Adrenal gland (tissue), 12 donors: ENCODE results near the gene CYP26B1. TPM values are rescaled to one million over a fixed set of nuclear protein-coding genes. Genes with fewer than 3 reads are reported as not detected.

Experiments used
- DNase-seq, 7 donors: peaks; one replicate each; pipeline ENCODE4 v3.0.0-alpha.2; 2019 to 2020
- H3K27ac ChIP-seq, 5 donors: fragments of 200-600 bp; sonication (generic) in 4 of 5; 1 replicate in 3 of 5; 2 replicates in 2 of 5; pipeline versions ENCODE4 v1.5.1 to v1.8.0; 2016 to 2020; ENCODE audit warnings: mild to moderate bottlenecking in 1 of 5
- H3K27me3 ChIP-seq: fragments of 200-600 bp; 2 replicates; pipeline ENCODE4 v1.8.0; 2021
- H3K36me3 ChIP-seq, 2 donors: fragments of 200-600 bp; replicated peaks in 1 of 2; 1 replicate in 1 of 2; 2 replicates in 1 of 2; pipeline versions ENCODE4 v1.5.1 to v1.8.0; 2018 to 2022
- H3K4me1 ChIP-seq, 2 donors: fragments of 200-600 bp; replicated peaks in 1 of 2; 1 replicate in 1 of 2; 2 replicates in 1 of 2; pipeline versions ENCODE4 v1.5.1 to v1.8.0; 2018 to 2021
- H3K4me3 ChIP-seq, 4 donors: fragments of 200-600 bp; sonication (generic) in 3 of 4; one replicate each; pipeline ENCODE4 v1.5.1; 2016 to 2018
- H3K9me3 ChIP-seq, 3 donors: fragments of 200-600 bp; sonication (generic) in 1 of 3; replicated peaks in 1 of 3; 1 replicate in 2 of 3; 2 replicates in 1 of 3; pipeline versions ENCODE4 v1.5.1 to v1.8.0; 2016 to 2021
- POLR2A ChIP-seq, 2 donors: fragments of 450-650 bp; IDR thresholded peaks; one replicate each; pipeline ENCODE4 v1.6.1; 2017; ENCODE audit warnings: antibody characterized with exemption in 2 of 2, mild to moderate bottlenecking in 2 of 2, moderate library complexity in 1 of 2
- WGBS, 4 donors: extraction: QIAGEN DNeasy Blood & Tissue Kit in 2 of 4; methylation state at CpG; one replicate each; pipeline versions ENCODE4 v1.1.5 to v1.1.7; 2013 to 2017; 5-methylcytosine and 5-hydroxymethylcytosine counted together
- intact Hi-C, 2 donors: fragments of 100-400 bp; cut with DNase I; formaldehyde crosslinking; loops; one replicate each; pipeline versions ENCODE4 v1.14.1 to v1.15.0; 2022 to 2023
- polyA plus RNA-seq, 3 donors: library from polyadenylated mRNA; stranded (reverse); fragments of 200-250 nt in 2 of 3; fragments of 350-450 nt in 1 of 3; fragmentation: Illumina TruSeq in 1 of 3; extraction: RNeasy Lipid Tissue Mini Kit (QIAGEN cat#74804) in 1 of 3; gene quantifications; one replicate each; pipeline ENCODE4 v1.2.3, GENCODE V29; 2013 to 2014
- total RNA-seq, 9 donors: library from RNA; depleted of rRNA in 4 of 9; stranded (reverse); fragments of >200 nt in 4 of 9; fragments of 120-200 nt in 1 of 9; fragmentation: NEBNext Ultra II Directional in 1 of 9; extraction: Animal tissue kit (Norgen Biotek cat#: 25700) in 1 of 9; gene quantifications; one replicate each; pipeline versions ENCODE4 v1.1.0 to v1.2.4, GENCODE V29; 2013 to 2023
- TF ChIP-seq, protein P1 (sequence below), 6 experiments: fragments of 450-650 bp in 4 of 6; fragments of 200-600 bp in 2 of 6; sonication (generic) in 1 of 6; IDR thresholded peaks; 1 replicate in 5 of 6; 2 replicates in 1 of 6; pipeline versions ENCODE4 v1.5.1 to v1.8.0; 2016 to 2021; ENCODE audit warnings: antibody characterized with exemption in 6 of 6, mild to moderate bottlenecking in 2 of 6, moderate library complexity in 1 of 6
- donor health status: healthy with polysubstance abuse.
- donor health status: Bipolar disorder and iron deficiency.
- donor health status: DM: yes; HTN: yes; CAD: no.
- donor health status: DM: no; HTN: no; CAD: no.
- donor health status: DM: no; HTN: no; CAD: no.
- donor health status: DM: yes; HTN: yes; CAD: no.

CYP26B1 gene
- total and polyA plus RNA-seq, 12 donors, result 0.53 to 30.3 (median 10.7) TPM

DNA sequence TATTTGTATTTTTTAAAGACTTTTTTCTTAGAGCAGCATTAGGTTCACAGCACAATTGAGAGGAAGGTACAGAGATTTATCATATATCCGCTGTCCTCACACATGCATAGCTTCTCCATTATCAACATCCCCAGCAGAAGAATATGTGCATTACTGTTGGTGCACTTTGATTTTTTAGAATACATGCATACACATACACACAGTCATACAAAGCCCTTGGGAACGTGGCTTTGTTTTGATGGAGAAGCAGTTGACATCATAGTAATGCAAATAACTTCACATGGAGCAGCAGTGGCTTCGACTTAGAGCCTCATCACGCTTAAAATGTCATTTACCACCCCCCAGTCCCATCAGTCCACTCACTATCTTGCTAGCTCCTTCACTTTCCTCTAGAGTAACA lies 26.5 kb downstream of the CYP26B1 start:
- DNase-seq, result no peak
- no peaks in the 10 kb centered on the region for H3K4me1 ChIP-seq
- H3K27ac ChIP-seq, result no peak overlapping the region
- intact Hi-C loops, result no loop called here
- H3K36me3 ChIP-seq, result no peaks in the 10 kb centered on the region
- TF ChIP-seq POLR2A (IDR thresholded peaks at IDR 0.05), result no peak
- TF ChIP-seq, protein P1, sequence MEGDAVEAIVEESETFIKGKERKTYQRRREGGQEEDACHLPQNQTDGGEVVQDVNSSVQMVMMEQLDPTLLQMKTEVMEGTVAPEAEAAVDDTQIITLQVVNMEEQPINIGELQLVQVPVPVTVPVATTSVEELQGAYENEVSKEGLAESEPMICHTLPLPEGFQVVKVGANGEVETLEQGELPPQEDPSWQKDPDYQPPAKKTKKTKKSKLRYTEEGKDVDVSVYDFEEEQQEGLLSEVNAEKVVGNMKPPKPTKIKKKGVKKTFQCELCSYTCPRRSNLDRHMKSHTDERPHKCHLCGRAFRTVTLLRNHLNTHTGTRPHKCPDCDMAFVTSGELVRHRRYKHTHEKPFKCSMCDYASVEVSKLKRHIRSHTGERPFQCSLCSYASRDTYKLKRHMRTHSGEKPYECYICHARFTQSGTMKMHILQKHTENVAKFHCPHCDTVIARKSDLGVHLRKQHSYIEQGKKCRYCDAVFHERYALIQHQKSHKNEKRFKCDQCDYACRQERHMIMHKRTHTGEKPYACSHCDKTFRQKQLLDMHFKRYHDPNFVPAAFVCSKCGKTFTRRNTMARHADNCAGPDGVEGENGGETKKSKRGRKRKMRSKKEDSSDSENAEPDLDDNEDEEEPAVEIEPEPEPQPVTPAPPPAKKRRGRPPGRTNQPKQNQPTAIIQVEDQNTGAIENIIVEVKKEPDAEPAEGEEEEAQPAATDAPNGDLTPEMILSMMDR (IDR thresholded peaks at IDR 0.05), result no peak
- no peak overlapping the region for H3K4me3 ChIP-seq
- 69 to 71% (median 70%) methylated on average over 4 of the region's 4 CpGs for WGBS, 4 donors
- H3K27me3 ChIP-seq, result no peaks in the 10 kb centered on the region
- H3K9me3 ChIP-seq, result no peaks in the 10 kb centered on the region

GRCh38 chr2:72118951-72119350 lies 28.7 kb downstream of the CYP26B1 start:
- no peak for TF ChIP-seq POLR2A (IDR thresholded peaks at IDR 0.05)
- TF ChIP-seq, protein P1 (IDR thresholded peaks at IDR 0.05), result no peak
- no peaks in the 10 kb centered on the region for H3K27me3 ChIP-seq
- H3K36me3 ChIP-seq, result no peaks in the 10 kb centered on the region
- no peak overlapping the region for H3K4me3 ChIP-seq
- no peak overlapping the region for H3K27ac ChIP-seq
- peaks cover 0 to 5% of the 10 kb centered on the region in 2 donors for H3K4me1 ChIP-seq
- no peaks in the 10 kb centered on the region for H3K9me3 ChIP-seq
- intact Hi-C loops, result no loop called here
- no peak for DNase-seq
- 76 to 97% (median 91%) methylated on average over 6 of the region's 6 CpGs for WGBS, 4 donors

GRCh38 chr2:72118386-72118785 lies 29.3 kb downstream of the CYP26B1 start:
- Histone ChIP-seq H3K27me3 (no peaks in the 10 kb centered on the region), H3K9me3 (no peaks in the 10 kb centered on the region), H3K27ac (no peak overlapping the region), H3K4me1 (peaks cover 0 to 5% of the 10 kb centered on the region in 2 donors), H3K4me3 (no peak overlapping the region), H3K36me3 (no peaks in the 10 kb centered on the region)
- no peak for DNase-seq
- 86 to 91% (median 89%) methylated on average over 6 of the region's 6 CpGs for WGBS, 4 donors
- TF ChIP-seq POLR2A (IDR thresholded peaks at IDR 0.05), result no peak
- TF ChIP-seq, protein P1 (IDR thresholded peaks at IDR 0.05), result no peak
- intact Hi-C loops, result no loop called here

DNA sequence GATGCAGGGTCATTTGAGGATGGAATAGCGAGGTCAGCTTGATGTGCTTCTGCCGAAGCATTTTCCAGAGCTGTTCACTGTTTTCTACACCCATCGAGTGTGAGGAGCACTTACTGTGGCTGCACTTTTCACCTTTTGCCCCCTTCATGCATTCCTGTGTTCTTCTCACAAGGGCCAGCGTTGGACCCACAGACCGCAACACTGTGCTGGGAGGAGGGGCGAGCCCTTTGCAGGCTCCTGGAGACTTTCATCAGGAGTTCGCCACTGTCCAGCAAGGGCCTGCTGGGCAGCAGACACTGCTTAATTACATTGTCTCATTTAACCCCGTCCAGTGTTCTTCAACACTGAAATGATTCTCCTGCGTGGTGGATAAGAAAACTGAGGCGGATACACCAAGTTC lies 29.9 kb downstream of the CYP26B1 start:
- H3K4me3 ChIP-seq, result no peak overlapping the region
- H3K9me3 ChIP-seq, result no peaks in the 10 kb centered on the region

More for the DNA sequence above, 29.9 kb downstream of the CYP26B1 start:
- intact Hi-C loops, result no loop called here
- DNase-seq, result no peak
- no peaks in the 10 kb centered on the region for H3K27me3 ChIP-seq
- WGBS, 4 donors, result 80 to 87% (median 85%) methylated on average over 9 to 10 of the region's 10 CpGs
- no peaks in the 10 kb centered on the region for H3K36me3 ChIP-seq
- no peak overlapping the region for H3K27ac ChIP-seq
- peaks cover 0 to 5% of the 10 kb centered on the region in 2 donors for H3K4me1 ChIP-seq
- TF ChIP-seq POLR2A (IDR thresholded peaks at IDR 0.05), result no peak
- TF ChIP-seq, protein P1 (IDR thresholded peaks at IDR 0.05), result no peak
